Superior temporal gyrus (tissue), 1 donor: ENCODE results near the gene ANKRD40.
"Not testable (repeated sequence)": the region's sequence is repeated elsewhere in the genome, so short reads cannot be mapped to it uniquely, and the experiment has no call there.

Source experiments
- DNase-seq: peaks from one replicate; pipeline ENCODE4 v3.0.0-alpha.2; 2016; ENCODE audit errors: extremely low spot score

ANKRD40 gene

GRCh38 chr17:50710650-50711049 lies 2.9 kb upstream of the ANKRD40 start:
- no peak for DNase-seq

GRCh38 chr17:50710025-50710424 lies 2.3 kb upstream of the ANKRD40 start:
- DNase-seq, result no peak

- DNase-seq, result not testable (repeated sequence)
Observed at GRCh38 chr17:50709053-50709452, 1.3 kb upstream of the ANKRD40 start.

- DNase-seq, result peak; percentile 95
Observed at GRCh38 chr17:50708050-50709000, 611 bp upstream of the ANKRD40 start.

- DNase-seq, result no peak
Observed at GRCh38 chr17:50703162-50703561, 4.6 kb downstream of the ANKRD40 start.

- no peak for DNase-seq
Observed at GRCh38 chr17:50699410-50699809, 8.3 kb downstream of the ANKRD40 start.

GRCh38 chr17:50697663-50698272 lies 9.9 kb downstream of the ANKRD40 start:
- DNase-seq, result no peak

GRCh38 chr17:50697062-50697461 lies 10.7 kb downstream of the ANKRD40 start:
- DNase-seq, result no peak

- DNase-seq, result no peak
Observed at GRCh38 chr17:50696365-50696879, 11.3 kb downstream of the ANKRD40 start.

GRCh38 chr17:50693036-50693682 lies 14.6 kb downstream of the ANKRD40 start:
- DNase-seq, result no peak

GRCh38 chr17:50692448-50693035 lies 15.2 kb downstream of the ANKRD40 start:
- no peak for DNase-seq

GRCh38 chr17:50691550-50692447 lies 15.9 kb downstream of the ANKRD40 start:
- no peak for DNase-seq

GRCh38 chr17:50690887-50691549 lies 16.7 kb downstream of the ANKRD40 start:
- DNase-seq, result no peak

- peak; percentile 62 for DNase-seq
Observed at GRCh38 chr17:50689956-50690886, 17.5 kb downstream of the ANKRD40 start.

- no peak for DNase-seq
Observed at GRCh38 chr17:50689251-50689650, 18.5 kb downstream of the ANKRD40 start.

- no peak for DNase-seq
Observed at GRCh38 chr17:50688245-50688644, 19.5 kb downstream of the ANKRD40 start.

- DNase-seq, result no peak
Observed at GRCh38 chr17:50687200-50688066, 20.3 kb downstream of the ANKRD40 start.

- DNase-seq, result no peak
Observed at GRCh38 chr17:50686494-50687199, 21.1 kb downstream of the ANKRD40 start.
